WTC11 (cell line): ENCODE data around the gene ALK. TPM values are rescaled to one million over a fixed set of nuclear protein-coding genes. Genes with fewer than 3 reads are reported as not detected.

Source experiments
- ATAC-seq: fragments of 200-7000 bp; cut with Tn5 transposase; 2 replicates; pipeline ENCODE4 v1.10.0; 2021; ENCODE audit warnings: mild to moderate bottlenecking, moderate library complexity
- CTCF ChIA-PET: fragments of 300-600 bp; sonication (Branson Sonifier 250); formaldehyde crosslinking; loops from one replicate; lab custom pipeline; 2021; ENCODE audit warnings: antibody characterized with exemption; lab: Charles Lee
- POLR2A ChIA-PET: fragments of 350-600 bp; sonication (Branson Sonifier 250); formaldehyde crosslinking; loops from one replicate; lab custom pipeline; 2021; ENCODE audit warnings: antibody characterized with exemption; lab: Charles Lee
- DNase-seq: peaks from one replicate; pipeline ENCODE4 v3.0.0; 2021; ENCODE audit warnings: low spot score
- H3K27ac Mint-ChIP-seq: 2 replicates; pipeline ENCODE4 v1.8.0; 2021; ENCODE audit warnings: mixed read lengths
- H3K27me3 Mint-ChIP-seq: 2 replicates; pipeline ENCODE4 v1.8.0; 2021; ENCODE audit warnings: low read depth, mild to moderate bottlenecking, moderate library complexity, mixed read lengths
- H3K36me3 Mint-ChIP-seq: 2 replicates; pipeline ENCODE4 v1.8.0; 2021; ENCODE audit warnings: mixed read lengths
- H3K4me1 Mint-ChIP-seq: 2 replicates; pipeline ENCODE4 v1.8.0; 2022; ENCODE audit warnings: mixed read lengths
- H3K4me3 Mint-ChIP-seq: 2 replicates; pipeline ENCODE4 v1.8.0; 2021; ENCODE audit warnings: mild to moderate bottlenecking, moderate library complexity, mixed read lengths
- H3K9me3 Mint-ChIP-seq: 2 replicates; pipeline ENCODE4 v1.8.0; 2021; ENCODE audit warnings: mixed read lengths
- E2F1 ChIP-seq: sonication (generic); formaldehyde crosslinking; IDR thresholded peaks from 2 replicates; pipeline ENCODE4 v1.8.0; 2022; ENCODE audit warnings: mild to moderate bottlenecking, missing genetic modification reagents
- FOXP4 ChIP-seq: sonication (generic); formaldehyde crosslinking; IDR thresholded peaks from 2 replicates; pipeline ENCODE4 v1.8.0; 2022; ENCODE audit warnings: mild to moderate bottlenecking, missing genetic modification reagents
- HMGXB4 ChIP-seq: sonication (generic); formaldehyde crosslinking; IDR thresholded peaks from 2 replicates; pipeline ENCODE4 v1.8.1; 2023; ENCODE audit warnings: mild to moderate bottlenecking, moderate library complexity, missing genetic modification reagents
- JAZF1 ChIP-seq: fragments of 250-450 bp; sonication (Bioruptor Pico); IDR thresholded peaks from 2 replicates; pipeline ENCODE4 v1.9.0; 2021; ENCODE audit warnings: moderate library complexity, mild to moderate bottlenecking, inconsistent platforms
- MYBL2 ChIP-seq: sonication (generic); formaldehyde crosslinking; IDR thresholded peaks from 2 replicates; pipeline ENCODE4 v1.8.1; 2023; ENCODE audit warnings: mild to moderate bottlenecking, moderate library complexity, missing genetic modification reagents
- NFATC4 ChIP-seq: fragments of 250-450 bp; sonication (Bioruptor Pico); IDR thresholded peaks from 2 replicates; pipeline ENCODE4 v1.9.0; 2021; ENCODE audit warnings: mild to moderate bottlenecking
- PREB ChIP-seq: sonication (generic); formaldehyde crosslinking; IDR thresholded peaks from 2 replicates; pipeline ENCODE4 v1.8.1; 2022; ENCODE audit warnings: mild to moderate bottlenecking, missing genetic modification reagents, moderate library complexity, borderline replicate concordance
- RELA ChIP-seq: sonication (generic); formaldehyde crosslinking; IDR thresholded peaks from 2 replicates; pipeline ENCODE4 v1.8.1; 2022; ENCODE audit warnings: missing genetic modification reagents, mild to moderate bottlenecking, borderline replicate concordance
- SP1 ChIP-seq: sonication (generic); formaldehyde crosslinking; conservative IDR thresholded peaks from 2 replicates; pipeline ENCODE4 v1.8.1; 2022; ENCODE audit warnings: missing genetic modification reagents
- STAT6 ChIP-seq: sonication (generic); formaldehyde crosslinking; conservative IDR thresholded peaks from 2 replicates; pipeline ENCODE4 v1.8.1; 2023; ENCODE audit warnings: mild to moderate bottlenecking, low read depth, missing genetic modification reagents, moderate library complexity
- USF2 ChIP-seq: sonication (generic); formaldehyde crosslinking; IDR thresholded peaks from 2 replicates; pipeline ENCODE4 v1.8.1; 2023; ENCODE audit warnings: mild to moderate bottlenecking, missing genetic modification reagents, moderate library complexity
- ZNF138 ChIP-seq: sonication (generic); formaldehyde crosslinking; conservative IDR thresholded peaks from 2 replicates; pipeline ENCODE4 v1.8.1; 2022; ENCODE audit warnings: mild to moderate bottlenecking, moderate library complexity, missing genetic modification reagents
- total RNA-seq: library from RNA; stranded (reverse); gene quantifications from 3 replicates; pipeline ENCODE4 v1.2.3, GENCODE V29; 2021

The ALK gene
- total RNA-seq, 1 experiment from 2014 or later, result not detected

GRCh38 chr2:29782549-29783458 is 138.6 kb downstream of the ALK start (continued):
- TF ChIP-seq STAT6 (CRISPR knock-in tag) (no peak), PREB (CRISPR knock-in tag) (no peak), HMGXB4 (CRISPR knock-in tag) (no peak), MYBL2 (CRISPR knock-in tag) (no peak), RELA (no peak), E2F1 (CRISPR knock-in tag) (no peak)

GRCh38 chr2:29782087-29782486 is 139.3 kb downstream of the ALK start:
- no peak for ATAC-seq
- TF ChIP-seq FOXP4, result no peak
- no peak for TF ChIP-seq USF2 (CRISPR knock-in tag)
- TF ChIP-seq E2F1 (CRISPR knock-in tag), result no peak
- TF ChIP-seq NFATC4 (CRISPR knock-in tag), result no peak
- no peak for TF ChIP-seq SP1 (CRISPR knock-in tag)
- TF ChIP-seq JAZF1 (CRISPR knock-in tag), result no peak
- TF ChIP-seq ZNF138, result no peak
- TF ChIP-seq STAT6 (CRISPR knock-in tag), result no peak
- DNase-seq, result no peak
- ChIA-PET CTCF (no interaction called here), POLR2A (no interaction called here)
- Mint-ChIP-seq H3K4me1 (peaks cover 12% of the 10 kb centered on the region), H3K27ac (no peak overlapping the region), H3K27me3 (no peaks in the 10 kb centered on the region), H3K4me3 (no peak overlapping the region), H3K36me3 (no peaks in the 10 kb centered on the region), H3K9me3 (no peaks in the 10 kb centered on the region)
